Renal pelvis (tissue), 4 donors: ENCODE measurements around the gene RALGAPA1. TPM values are rescaled to one million over a fixed set of nuclear protein-coding genes. Genes with fewer than 3 reads are reported as not detected.
"Not testable (repeated sequence)": the region's sequence is repeated elsewhere in the genome, so short reads cannot be mapped to it uniquely, and the experiment has no call there.

Experiments used
- DNase-seq: peaks from one replicate; pipeline ENCODE4 v3.0.0-alpha.2; 2013
- polyA plus RNA-seq, 3 donors: library from polyadenylated mRNA; unstranded; fragments of 120-200 nt; gene quantifications; one replicate each; pipeline ENCODE4 v1.2.1, GENCODE V29; 2013; ENCODE audit not compliant: insufficient read length in 3 of 3

The RALGAPA1 gene
- polyA plus RNA-seq, 3 donors: 32.6 to 47.3 (median 43.3) TPM

DNA sequence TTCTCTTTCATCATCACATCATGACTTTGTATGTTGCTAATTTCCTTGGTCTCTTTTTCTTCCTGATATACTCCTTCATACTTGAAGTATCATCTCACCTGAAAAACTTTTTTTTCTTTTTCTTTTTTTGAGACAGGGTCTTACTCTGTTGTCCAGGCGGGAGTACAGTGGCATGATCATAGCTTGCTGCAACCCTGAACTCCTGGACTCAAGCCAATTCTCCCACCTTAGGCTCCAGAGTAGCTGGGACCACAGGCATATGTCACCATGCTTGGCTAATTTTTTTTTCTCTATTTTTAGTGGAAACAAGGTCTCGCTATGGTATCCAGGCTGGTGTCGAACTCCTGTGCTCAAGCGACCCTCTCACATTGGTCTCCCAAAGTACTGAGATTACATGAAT lies 107.6 kb downstream of the RALGAPA1 start:
- DNase-seq: no peak

- DNase-seq: no peak
Measured at GRCh38 chr14:35699791-35700444, 109.2 kb downstream of the RALGAPA1 start.

GRCh38 chr14:35696575-35696974 lies 112.5 kb downstream of the RALGAPA1 start:
- DNase-seq: no peak

- DNase-seq: no peak
Measured at GRCh38 chr14:35696119-35696518, 113.0 kb downstream of the RALGAPA1 start.

GRCh38 chr14:35695647-35696046 lies 113.4 kb downstream of the RALGAPA1 start:
- DNase-seq: no peak

- DNase-seq: no peak
Measured at GRCh38 chr14:35695072-35695471, 114.0 kb downstream of the RALGAPA1 start.

DNA sequence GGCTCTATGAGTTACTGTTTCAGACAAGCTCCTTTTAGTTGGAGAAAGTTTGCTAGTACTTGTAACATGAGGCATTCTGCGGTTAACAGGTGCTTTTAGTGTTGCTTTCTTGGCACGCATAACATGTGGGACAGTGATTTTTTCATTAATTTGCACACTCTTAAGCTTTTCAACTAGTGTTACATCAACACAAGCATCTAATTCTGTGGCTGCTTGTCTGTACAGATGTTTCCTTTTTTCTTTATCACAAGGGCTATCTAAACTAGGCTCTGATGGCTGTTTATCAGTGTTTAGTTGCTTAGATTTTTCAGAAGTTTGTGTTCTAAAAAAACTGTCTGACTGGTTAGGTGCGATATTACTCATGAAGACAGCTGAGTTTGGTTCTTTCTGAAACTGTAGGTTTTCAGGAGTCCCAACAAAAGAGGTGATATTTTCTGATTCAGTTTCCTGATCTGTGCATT lies 120.1 kb downstream of the RALGAPA1 start:
- no peak for DNase-seq

GRCh38 chr14:35688126-35688826 lies 120.8 kb downstream of the RALGAPA1 start:
- no peak for DNase-seq

- DNase-seq: peak; percentile 37
Measured at GRCh38 chr14:35687335-35687939, 121.7 kb downstream of the RALGAPA1 start.

- not testable (repeated sequence) for DNase-seq
Measured at GRCh38 chr14:35683688-35684087, 125.4 kb downstream of the RALGAPA1 start.

GRCh38 chr14:35682802-35683201 lies 126.3 kb downstream of the RALGAPA1 start:
- no peak for DNase-seq

DNA sequence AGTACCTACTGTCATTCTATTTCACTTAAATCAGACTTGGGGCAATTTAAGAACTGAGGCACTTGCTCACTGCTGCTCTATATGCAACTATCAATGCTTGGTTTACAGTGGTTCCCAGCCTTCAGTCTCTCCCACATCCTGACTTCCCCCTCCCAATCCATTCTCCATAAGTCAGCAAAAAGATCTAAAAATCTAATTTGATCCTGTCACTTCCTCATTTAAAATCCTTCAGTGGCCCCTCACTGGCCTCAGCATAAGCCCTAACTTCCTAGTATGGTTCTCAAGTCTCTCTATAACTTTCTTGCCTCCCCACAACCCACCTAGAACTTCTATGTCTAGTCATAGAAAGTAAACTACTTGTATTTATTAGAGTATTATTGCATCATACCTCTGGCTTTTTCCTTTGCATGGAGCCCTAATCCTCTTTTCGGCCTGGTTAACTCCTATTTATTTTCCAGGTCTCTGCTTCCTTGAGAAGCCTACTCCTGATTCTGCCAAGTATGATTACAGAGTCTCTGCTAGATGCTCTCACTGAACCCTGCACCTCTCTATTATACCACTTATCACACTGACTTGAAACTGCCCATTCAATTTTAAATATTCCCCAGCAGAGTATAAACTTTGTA lies 130.6 kb downstream of the RALGAPA1 start:
- DNase-seq: no peak

- DNase-seq: no peak
Measured at GRCh38 chr14:35669782-35670181, 139.3 kb downstream of the RALGAPA1 start.

GRCh38 chr14:35666429-35667043 lies 142.6 kb downstream of the RALGAPA1 start:
- DNase-seq: no peak

DNA sequence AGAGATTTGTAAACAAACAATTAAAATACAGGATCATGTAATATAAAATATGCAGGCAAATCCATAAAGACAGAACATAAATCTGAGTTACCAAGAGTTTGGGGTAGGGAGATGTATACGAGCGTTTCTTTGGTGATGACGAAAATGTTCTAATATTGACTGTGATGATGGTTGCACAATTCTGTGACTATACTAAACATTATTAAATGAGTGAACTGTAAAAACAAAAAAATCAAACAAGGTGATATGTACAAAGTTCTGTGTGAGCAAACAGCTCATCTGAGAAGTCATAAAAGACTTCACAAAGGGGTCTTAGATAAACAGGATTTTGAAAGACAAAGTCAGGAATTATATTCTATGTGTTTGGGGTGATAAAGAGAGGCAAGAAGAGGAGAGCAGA lies 147.2 kb downstream of the RALGAPA1 start:
- no peak for DNase-seq

DNA sequence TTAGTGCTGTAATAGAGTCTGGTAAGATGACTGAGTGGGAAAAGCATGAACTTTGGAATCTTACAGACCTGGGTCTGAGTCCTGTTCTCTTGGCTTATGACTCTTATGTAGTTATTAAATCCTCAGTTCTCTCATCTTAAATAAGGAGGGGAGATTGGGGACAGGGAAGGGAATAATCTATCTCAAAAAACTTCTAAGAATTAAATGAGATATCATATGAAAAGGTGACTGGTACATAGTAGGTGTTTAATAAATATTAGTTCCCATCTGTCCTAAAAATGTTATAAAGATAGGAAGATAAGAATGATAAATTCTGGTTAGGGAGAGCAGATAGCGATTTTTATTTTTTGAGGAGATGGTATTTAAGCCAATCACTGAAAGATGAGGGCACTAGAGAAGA lies 156.1 kb downstream of the RALGAPA1 start:
- DNase-seq: no peak

DNA sequence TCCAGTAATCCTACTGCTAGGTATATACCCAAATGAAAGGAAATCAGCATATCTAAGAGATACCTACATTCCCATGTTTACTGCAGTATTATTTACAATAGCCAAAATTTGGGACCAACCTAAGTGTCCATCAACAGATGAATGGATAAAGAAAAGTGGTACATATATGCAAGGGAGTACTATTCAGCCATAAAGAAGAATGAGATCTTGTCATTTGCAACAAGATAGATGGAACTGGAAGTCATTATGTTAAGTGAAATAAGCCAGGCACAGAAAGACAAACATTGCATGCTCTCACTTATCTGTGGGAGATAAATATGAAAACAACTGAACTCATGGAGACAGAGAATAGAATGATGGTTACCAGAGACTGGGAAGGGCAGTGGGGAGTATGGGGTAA lies 165.6 kb downstream of the RALGAPA1 start:
- DNase-seq: no peak

GRCh38 chr14:35637851-35638250 lies 171.2 kb downstream of the RALGAPA1 start:
- no peak for DNase-seq

DNA sequence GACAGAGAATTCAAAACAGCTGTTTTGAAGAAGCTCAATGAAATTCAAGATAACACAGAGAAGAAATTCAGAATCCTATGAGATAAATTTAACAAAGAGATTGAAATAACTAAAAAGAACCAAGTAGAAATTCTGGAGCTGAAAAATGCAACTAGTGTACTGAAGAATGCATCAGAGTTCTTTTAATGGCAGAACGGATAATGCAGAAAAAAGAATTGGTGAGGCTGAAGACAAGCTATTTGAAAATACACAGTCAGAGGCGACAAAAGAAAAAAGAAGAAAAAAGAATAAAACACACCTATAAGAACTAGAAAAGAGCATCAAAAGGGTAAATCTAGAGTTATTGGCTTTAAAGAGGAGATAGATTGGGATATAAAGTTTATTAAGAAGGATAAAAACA lies 171.8 kb downstream of the RALGAPA1 start:
- no peak for DNase-seq

DNA sequence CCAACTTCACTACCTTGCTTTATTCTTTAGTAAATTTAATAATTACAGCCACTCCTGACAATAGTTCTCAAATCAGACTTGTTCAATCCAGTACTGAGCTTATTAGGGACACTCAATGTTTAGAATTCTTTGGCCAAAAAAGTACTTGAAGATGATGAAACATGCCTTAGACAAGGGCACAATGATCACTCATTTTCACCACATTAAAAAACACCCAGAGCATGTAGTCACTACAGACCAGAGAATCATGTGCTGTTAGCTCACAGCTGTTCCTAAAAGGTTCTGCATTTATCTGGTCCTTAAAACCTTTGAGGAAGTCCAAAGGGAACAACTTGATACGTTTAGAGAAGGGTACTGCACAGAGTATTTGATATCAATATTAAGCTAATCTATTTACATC lies 176.4 kb downstream of the RALGAPA1 start:
- no peak for DNase-seq

GRCh38 chr14:35632271-35632670 lies 176.8 kb downstream of the RALGAPA1 start:
- no peak for DNase-seq
